Measurements from ENCODE around the gene DUX4.
"Not testable (repeated sequence)": the region's sequence is repeated elsewhere in the genome, so short reads cannot be mapped to it uniquely, and the experiment has no call there.

DNA sequence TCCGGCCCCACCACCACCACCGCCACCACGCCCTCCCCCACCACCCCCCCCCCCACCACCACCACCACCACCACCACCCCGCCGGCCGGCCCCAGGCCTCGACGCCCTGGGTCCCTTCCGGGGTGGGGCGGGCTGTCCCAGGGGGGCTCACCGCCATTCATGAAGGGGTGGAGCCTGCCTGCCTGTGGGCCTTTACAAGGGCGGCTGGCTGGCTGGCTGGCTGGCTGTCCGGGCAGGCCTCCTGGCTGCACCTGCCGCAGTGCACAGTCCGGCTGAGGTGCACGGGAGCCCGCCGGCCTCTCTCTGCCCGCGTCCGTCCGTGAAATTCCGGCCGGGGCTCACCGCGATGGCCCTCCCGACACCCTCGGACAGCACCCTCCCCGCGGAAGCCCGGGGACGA, at the start of gene DUX4:
- TF ChIP-seq, protein P1, sequence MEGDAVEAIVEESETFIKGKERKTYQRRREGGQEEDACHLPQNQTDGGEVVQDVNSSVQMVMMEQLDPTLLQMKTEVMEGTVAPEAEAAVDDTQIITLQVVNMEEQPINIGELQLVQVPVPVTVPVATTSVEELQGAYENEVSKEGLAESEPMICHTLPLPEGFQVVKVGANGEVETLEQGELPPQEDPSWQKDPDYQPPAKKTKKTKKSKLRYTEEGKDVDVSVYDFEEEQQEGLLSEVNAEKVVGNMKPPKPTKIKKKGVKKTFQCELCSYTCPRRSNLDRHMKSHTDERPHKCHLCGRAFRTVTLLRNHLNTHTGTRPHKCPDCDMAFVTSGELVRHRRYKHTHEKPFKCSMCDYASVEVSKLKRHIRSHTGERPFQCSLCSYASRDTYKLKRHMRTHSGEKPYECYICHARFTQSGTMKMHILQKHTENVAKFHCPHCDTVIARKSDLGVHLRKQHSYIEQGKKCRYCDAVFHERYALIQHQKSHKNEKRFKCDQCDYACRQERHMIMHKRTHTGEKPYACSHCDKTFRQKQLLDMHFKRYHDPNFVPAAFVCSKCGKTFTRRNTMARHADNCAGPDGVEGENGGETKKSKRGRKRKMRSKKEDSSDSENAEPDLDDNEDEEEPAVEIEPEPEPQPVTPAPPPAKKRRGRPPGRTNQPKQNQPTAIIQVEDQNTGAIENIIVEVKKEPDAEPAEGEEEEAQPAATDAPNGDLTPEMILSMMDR (IDR thresholded peaks at IDR 0.05; ENCODE audit: insufficient read depth, low read length): not testable (repeated sequence)
- TF ChIP-seq POLR2AphosphoS5 (IDR thresholded peaks at IDR 0.05; ENCODE audit: low read depth); SPI1 (IDR thresholded peaks at IDR 0.05; ENCODE audit: borderline replicate concordance, low read depth); GABPA (IDR thresholded peaks at IDR 0.05; ENCODE audit: low read depth): not testable (repeated sequence)

Measured in HL-60 (cell line).